BE2C (cell line): ENCODE measurements around the gene NAB2.

Experiments
- DNase-seq: peaks from one replicate; pipeline ENCODE4 v3.0.0-alpha.2; 2020
- H3K27me3 ChIP-seq: fragments of 250-450 bp; sonication (Bioruptor Pico); 2 replicates; pipeline ENCODE4 v1.5.1; 2020; ENCODE audit warnings: mild to moderate bottlenecking
- H3K36me3 ChIP-seq: fragments of 250-450 bp; sonication (Bioruptor Pico); 2 replicates; pipeline ENCODE4 v1.5.1; 2020; ENCODE audit warnings: mild to moderate bottlenecking
- H3K4me1 ChIP-seq: fragments of 250-450 bp; sonication (Bioruptor Pico); 2 replicates; pipeline ENCODE4 v1.5.1; 2020
- H3K4me3 ChIP-seq: 2 replicates; pipeline ENCODE4 v1.5.1; 2011; ENCODE audit warnings: low read depth, low read length
- H3K9me3 ChIP-seq: fragments of 250-450 bp; sonication (Bioruptor Pico); 2 replicates; pipeline ENCODE4 v1.5.1; 2020
- TF ChIP-seq, protein P1 (sequence below): IDR thresholded peaks from 2 replicates; pipeline ENCODE4 v1.5.1; 2012; ENCODE audit warnings: mild to moderate bottlenecking, low read depth, low read length

NAB2 gene

GRCh38 chr12:57095440-57095839 is 6.5 kb downstream of the NAB2 start:
- TF ChIP-seq, protein P1, sequence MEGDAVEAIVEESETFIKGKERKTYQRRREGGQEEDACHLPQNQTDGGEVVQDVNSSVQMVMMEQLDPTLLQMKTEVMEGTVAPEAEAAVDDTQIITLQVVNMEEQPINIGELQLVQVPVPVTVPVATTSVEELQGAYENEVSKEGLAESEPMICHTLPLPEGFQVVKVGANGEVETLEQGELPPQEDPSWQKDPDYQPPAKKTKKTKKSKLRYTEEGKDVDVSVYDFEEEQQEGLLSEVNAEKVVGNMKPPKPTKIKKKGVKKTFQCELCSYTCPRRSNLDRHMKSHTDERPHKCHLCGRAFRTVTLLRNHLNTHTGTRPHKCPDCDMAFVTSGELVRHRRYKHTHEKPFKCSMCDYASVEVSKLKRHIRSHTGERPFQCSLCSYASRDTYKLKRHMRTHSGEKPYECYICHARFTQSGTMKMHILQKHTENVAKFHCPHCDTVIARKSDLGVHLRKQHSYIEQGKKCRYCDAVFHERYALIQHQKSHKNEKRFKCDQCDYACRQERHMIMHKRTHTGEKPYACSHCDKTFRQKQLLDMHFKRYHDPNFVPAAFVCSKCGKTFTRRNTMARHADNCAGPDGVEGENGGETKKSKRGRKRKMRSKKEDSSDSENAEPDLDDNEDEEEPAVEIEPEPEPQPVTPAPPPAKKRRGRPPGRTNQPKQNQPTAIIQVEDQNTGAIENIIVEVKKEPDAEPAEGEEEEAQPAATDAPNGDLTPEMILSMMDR, result no peak
- no peak for DNase-seq
- no peaks in the 10 kb centered on the region for H3K27me3 ChIP-seq
- H3K4me1 ChIP-seq, result peaks cover 6% of the 10 kb centered on the region
- no peaks in the 10 kb centered on the region for H3K9me3 ChIP-seq
- peaks cover 25% of the 10 kb centered on the region for H3K36me3 ChIP-seq
- no peak overlapping the region for H3K4me3 ChIP-seq

DNA sequence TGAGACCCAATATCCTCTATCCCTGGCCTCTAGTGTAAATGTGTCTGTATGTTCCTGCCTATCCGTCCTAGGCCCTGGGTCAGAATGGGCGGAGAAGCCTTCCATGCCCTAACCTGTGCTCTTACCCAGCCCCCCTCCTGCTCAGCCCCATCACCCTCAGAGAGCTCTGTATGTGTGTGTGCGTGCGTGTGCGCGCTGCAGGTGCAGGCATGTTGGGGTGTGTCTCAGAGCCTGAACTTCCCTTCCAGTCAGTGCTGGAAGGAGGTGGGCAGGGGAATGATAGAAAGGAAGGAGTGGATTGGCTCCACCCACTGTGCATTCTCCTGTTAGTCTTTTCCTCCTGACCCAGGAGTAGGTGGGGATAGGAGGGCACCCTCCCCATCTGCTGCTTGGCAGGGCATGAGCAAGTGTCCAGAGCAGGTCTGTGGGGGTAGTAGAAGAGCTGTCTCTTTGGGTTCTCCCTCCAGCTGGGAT is 7.2 kb downstream of the NAB2 start:
- TF ChIP-seq, protein P1, result no peak
- Histone ChIP-seq H3K36me3 (peaks cover 25% of the 10 kb centered on the region), H3K9me3 (no peaks in the 10 kb centered on the region), H3K4me1 (peaks cover 6% of the 10 kb centered on the region), H3K4me3 (no peak overlapping the region), H3K27me3 (no peaks in the 10 kb centered on the region)
- no peak for DNase-seq

GRCh38 chr12:57096748-57097553 is 8.0 kb downstream of the NAB2 start:
- no peak overlapping the region for H3K4me3 ChIP-seq
- DNase-seq, result no peak
- peaks cover 22% of the 10 kb centered on the region for H3K36me3 ChIP-seq
- peaks cover 7% of the 10 kb centered on the region for H3K4me1 ChIP-seq
- no peaks in the 10 kb centered on the region for H3K9me3 ChIP-seq
- TF ChIP-seq, protein P1, result no peak
- H3K27me3 ChIP-seq, result no peaks in the 10 kb centered on the region

GRCh38 chr12:57097554-57097835 is 8.6 kb downstream of the NAB2 start:
- Histone ChIP-seq H3K9me3 (no peaks in the 10 kb centered on the region), H3K27me3 (no peaks in the 10 kb centered on the region), H3K36me3 (peaks cover 17% of the 10 kb centered on the region), H3K4me3 (no peak overlapping the region), H3K4me1 (peaks cover 11% of the 10 kb centered on the region)
- TF ChIP-seq, protein P1, result no peak
- DNase-seq, result no peak

- no peak for DNase-seq
- TF ChIP-seq, protein P1, result no peak
- Histone ChIP-seq H3K4me1 (peaks cover 9% of the 10 kb centered on the region), H3K27me3 (no peaks in the 10 kb centered on the region), H3K9me3 (no peaks in the 10 kb centered on the region), H3K4me3 (no peak overlapping the region), H3K36me3 (peaks cover 9% of the 10 kb centered on the region)
Measured at GRCh38 chr12:57098546-57098945, 9.6 kb downstream of the NAB2 start.

DNA sequence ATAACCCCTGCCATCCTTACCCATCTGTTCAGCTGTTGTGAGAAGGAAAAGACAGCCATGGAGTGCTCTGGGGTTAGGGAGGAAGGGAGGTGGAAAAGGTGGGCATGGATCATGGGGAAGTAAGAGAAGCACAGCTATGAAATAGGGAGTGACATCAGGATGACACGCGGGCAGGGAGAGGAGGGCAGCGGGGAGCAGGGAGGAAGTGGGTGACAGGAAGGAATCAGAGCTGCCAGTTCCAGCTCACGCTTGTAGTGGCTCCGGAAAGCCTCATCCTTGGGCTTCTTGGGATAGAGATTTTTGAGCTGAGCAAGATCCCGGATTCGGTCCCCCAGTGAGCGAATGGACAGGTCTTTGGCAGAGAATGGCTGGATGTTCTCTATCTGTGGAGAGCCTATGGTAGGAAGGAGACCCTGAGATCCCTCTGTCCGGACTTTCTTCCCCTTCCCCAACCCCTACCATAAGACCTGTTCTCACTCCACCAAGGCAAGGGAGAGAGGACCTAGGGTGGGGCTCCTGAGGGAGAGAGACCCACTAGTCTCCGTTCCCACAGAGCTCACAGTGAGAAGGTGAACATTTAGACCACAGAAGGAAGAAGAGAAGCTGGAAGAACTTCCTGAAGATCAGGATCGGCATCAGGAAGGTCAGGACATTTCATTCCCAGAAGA is 10.3 kb downstream of the NAB2 start:
- Histone ChIP-seq H3K4me3 (no peak overlapping the region), H3K9me3 (no peaks in the 10 kb centered on the region), H3K4me1 (peaks cover 6% of the 10 kb centered on the region), H3K36me3 (peaks cover 8% of the 10 kb centered on the region), H3K27me3 (no peaks in the 10 kb centered on the region)
- TF ChIP-seq, protein P1, result no peak
- no peak for DNase-seq
